GM12892 (cell line): Measurements from ENCODE around the gene FLT1.

Experiments used
- POLR2AphosphoS5 ChIP-seq: IDR thresholded peaks from 2 replicates; pipeline ENCODE4 v1.6.1; 2011; ENCODE audit warnings: low read depth, low read length, control low read depth
- TAF1 ChIP-seq: IDR thresholded peaks from 2 replicates; pipeline ENCODE4 v1.6.1; 2011; ENCODE audit warnings: low read depth, mild to moderate bottlenecking, control low read depth, low read length, borderline replicate concordance

DNA sequence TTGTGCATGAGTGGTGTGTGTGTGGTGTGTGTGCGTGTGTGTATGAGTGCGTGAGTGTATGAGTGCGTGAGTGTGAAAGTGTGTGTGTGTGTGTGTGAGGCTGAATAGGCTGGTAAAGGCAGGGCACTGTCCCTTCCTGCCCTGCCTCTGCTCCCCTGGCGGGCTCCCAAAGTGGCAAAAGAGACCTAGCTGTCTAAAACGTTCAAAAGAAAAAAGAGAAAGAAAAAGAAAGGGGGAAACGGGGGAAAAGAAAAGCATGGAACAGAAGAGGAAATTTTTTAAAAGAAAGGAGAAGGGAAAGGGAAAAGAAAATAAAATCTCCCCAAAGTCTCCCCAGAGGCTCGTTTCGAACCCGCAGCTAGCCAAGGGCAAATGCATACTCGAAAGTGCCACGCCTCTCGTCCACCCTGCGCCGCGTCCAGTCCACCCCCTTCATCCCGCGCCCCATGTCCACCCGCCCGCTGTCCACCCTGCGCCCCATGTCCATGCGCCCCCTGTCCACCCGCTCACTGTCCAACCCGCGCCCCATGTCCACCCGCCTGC lies 37.0 kb upstream of the FLT1 start:
- TF ChIP-seq POLR2AphosphoS5, result no peak
- TF ChIP-seq TAF1, result no peak
